Measurements from ENCODE around the gene FAM229B.

DNA sequence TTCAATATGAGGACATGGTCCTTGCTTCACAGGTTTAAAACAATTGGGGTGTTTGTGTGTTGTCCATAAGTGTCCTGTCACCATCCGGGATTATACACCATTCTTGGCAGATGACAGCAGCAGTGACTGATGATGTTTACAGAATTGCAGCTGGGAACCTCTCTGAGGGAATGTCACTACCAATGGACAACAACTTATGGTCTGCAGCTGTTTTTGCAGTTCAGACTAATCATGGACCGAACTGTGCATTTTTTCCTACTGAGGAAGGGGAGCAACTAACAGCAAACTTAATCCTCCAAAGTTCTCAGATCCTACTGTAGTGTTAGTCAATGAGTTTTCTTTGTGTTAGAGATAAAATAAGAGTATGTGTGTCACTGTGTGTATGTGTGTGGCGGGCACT lies 26.0 kb downstream of the FAM229B start:
- TF ChIP-seq, protein P1, sequence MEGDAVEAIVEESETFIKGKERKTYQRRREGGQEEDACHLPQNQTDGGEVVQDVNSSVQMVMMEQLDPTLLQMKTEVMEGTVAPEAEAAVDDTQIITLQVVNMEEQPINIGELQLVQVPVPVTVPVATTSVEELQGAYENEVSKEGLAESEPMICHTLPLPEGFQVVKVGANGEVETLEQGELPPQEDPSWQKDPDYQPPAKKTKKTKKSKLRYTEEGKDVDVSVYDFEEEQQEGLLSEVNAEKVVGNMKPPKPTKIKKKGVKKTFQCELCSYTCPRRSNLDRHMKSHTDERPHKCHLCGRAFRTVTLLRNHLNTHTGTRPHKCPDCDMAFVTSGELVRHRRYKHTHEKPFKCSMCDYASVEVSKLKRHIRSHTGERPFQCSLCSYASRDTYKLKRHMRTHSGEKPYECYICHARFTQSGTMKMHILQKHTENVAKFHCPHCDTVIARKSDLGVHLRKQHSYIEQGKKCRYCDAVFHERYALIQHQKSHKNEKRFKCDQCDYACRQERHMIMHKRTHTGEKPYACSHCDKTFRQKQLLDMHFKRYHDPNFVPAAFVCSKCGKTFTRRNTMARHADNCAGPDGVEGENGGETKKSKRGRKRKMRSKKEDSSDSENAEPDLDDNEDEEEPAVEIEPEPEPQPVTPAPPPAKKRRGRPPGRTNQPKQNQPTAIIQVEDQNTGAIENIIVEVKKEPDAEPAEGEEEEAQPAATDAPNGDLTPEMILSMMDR (IDR thresholded peaks at IDR 0.05 in 2 of 3, conservative IDR thresholded peaks at IDR 0.05 in 1 of 3; ENCODE audit: insufficient read depth in 2 of 3, low read depth in 1 of 3, low read length in 3 of 3), result no peak
- TF ChIP-seq ZKSCAN1 (IDR thresholded peaks at IDR 0.05; ENCODE audit: low read depth, low read length) (no peak), CBFA2T2 (conservative IDR thresholded peaks at IDR 0.05) (no peak), ZNF165 (CRISPR knock-in tag; IDR thresholded peaks at IDR 0.05; ENCODE audit: borderline replicate concordance) (no peak), MTF1 (CRISPR knock-in tag; IDR thresholded peaks at IDR 0.05; ENCODE audit: borderline replicate concordance) (no peak)
- TF ChIP-seq, protein P2, sequence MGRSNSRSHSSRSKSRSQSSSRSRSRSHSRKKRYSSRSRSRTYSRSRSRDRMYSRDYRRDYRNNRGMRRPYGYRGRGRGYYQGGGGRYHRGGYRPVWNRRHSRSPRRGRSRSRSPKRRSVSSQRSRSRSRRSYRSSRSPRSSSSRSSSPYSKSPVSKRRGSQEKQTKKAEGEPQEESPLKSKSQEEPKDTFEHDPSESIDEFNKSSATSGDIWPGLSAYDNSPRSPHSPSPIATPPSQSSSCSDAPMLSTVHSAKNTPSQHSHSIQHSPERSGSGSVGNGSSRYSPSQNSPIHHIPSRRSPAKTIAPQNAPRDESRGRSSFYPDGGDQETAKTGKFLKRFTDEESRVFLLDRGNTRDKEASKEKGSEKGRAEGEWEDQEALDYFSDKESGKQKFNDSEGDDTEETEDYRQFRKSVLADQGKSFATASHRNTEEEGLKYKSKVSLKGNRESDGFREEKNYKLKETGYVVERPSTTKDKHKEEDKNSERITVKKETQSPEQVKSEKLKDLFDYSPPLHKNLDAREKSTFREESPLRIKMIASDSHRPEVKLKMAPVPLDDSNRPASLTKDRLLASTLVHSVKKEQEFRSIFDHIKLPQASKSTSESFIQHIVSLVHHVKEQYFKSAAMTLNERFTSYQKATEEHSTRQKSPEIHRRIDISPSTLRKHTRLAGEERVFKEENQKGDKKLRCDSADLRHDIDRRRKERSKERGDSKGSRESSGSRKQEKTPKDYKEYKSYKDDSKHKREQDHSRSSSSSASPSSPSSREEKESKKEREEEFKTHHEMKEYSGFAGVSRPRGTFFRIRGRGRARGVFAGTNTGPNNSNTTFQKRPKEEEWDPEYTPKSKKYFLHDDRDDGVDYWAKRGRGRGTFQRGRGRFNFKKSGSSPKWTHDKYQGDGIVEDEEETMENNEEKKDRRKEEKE (IDR thresholded peaks at IDR 0.05; ENCODE audit: borderline replicate concordance in 1 of 2, control insufficient read depth in 1 of 2, low read depth in 2 of 2, low read length in 1 of 2), result no peak
- TF ChIP-seq, protein P3, sequence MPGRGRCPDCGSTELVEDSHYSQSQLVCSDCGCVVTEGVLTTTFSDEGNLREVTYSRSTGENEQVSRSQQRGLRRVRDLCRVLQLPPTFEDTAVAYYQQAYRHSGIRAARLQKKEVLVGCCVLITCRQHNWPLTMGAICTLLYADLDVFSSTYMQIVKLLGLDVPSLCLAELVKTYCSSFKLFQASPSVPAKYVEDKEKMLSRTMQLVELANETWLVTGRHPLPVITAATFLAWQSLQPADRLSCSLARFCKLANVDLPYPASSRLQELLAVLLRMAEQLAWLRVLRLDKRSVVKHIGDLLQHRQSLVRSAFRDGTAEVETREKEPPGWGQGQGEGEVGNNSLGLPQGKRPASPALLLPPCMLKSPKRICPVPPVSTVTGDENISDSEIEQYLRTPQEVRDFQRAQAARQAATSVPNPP (IDR thresholded peaks at IDR 0.05; ENCODE audit: borderline replicate concordance, insufficient read depth, insufficient read length), result no peak
